HG03354 (cell line): ENCODE measurements around the gene ITPKB.

Experiments used
- ATAC-seq: cut with Tn5 transposase; IDR thresholded peaks from one replicate; pipeline ENCODE4 v1.9.1; 2021; ENCODE audit warnings: mild to moderate bottlenecking; ENCODE audit not compliant: unreplicated experiment, poor library complexity, severe bottlenecking

Gene ITPKB

GRCh38 chr1:226675715-226676357 is 63.2 kb downstream of the ITPKB start:
- no peak for ATAC-seq

GRCh38 chr1:226674892-226675714 is 64.0 kb downstream of the ITPKB start:
- peak; percentile 82 for ATAC-seq

DNA sequence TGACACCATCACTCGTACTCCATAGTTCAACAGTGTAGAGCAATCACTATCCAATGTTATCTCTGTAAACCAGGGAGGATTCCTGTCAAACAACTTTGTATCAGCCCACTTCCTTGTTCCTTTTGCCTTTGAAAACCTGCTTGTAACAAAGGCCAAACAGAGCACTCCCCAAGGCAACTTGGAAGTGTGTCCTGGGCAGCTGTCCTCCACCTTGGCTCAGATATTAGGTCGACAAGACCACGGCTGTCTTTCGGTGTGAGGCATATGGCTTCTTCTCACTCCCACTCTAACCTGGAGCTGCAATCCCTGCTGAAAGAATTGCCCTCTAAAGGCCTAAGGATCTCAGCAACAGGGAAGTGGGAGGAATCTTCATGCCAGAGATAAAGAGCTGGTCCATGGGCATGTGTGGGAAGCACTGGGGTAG is 66.7 kb downstream of the ITPKB start:
- ATAC-seq, result no peak

- no peak for ATAC-seq
Observed at GRCh38 chr1:226671277-226671676, 67.8 kb downstream of the ITPKB start.

GRCh38 chr1:226670073-226670472 is 69.0 kb downstream of the ITPKB start:
- no peak for ATAC-seq

DNA sequence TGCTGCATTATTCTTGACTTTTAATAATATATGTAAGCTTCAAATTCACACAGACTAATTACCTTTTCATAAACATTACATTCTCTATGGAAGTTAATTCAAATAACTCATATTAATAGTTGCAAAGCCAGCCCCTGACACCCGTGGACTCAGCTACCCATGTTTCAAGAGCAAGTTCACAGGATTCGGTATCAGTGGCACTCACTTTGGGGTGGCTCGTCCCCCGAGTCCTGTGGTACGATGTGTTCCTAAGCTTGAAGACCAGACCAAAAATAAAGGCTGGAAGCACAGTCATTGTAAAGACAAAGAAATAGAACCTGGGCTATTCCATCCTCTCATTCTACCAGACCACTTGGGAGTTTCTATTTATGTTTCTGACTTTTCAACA is 70.9 kb downstream of the ITPKB start:
- no peak for ATAC-seq

GRCh38 chr1:226666692-226667091 is 72.4 kb downstream of the ITPKB start:
- no peak for ATAC-seq

DNA sequence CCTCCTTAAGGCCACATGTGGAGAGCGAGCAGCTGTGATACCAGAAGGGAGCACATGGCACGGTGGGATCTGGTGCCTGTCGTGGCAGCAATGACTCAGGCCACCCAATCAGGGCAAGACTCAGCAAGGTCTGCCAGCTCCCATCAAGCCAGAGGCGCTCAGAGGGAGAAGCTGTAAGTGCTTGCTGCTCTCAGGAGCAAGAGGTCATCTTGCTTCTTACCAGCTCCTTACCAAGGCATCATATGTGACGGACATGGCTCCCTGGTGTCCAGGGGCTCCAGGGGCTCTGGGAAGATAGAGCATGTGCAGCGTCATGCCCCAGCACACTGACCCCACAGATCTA is 72.9 kb downstream of the ITPKB start:
- ATAC-seq, result no peak

GRCh38 chr1:226665505-226666163 is 73.4 kb downstream of the ITPKB start:
- no peak for ATAC-seq

- no peak for ATAC-seq
Observed at GRCh38 chr1:226664413-226665101, 74.5 kb downstream of the ITPKB start.

DNA sequence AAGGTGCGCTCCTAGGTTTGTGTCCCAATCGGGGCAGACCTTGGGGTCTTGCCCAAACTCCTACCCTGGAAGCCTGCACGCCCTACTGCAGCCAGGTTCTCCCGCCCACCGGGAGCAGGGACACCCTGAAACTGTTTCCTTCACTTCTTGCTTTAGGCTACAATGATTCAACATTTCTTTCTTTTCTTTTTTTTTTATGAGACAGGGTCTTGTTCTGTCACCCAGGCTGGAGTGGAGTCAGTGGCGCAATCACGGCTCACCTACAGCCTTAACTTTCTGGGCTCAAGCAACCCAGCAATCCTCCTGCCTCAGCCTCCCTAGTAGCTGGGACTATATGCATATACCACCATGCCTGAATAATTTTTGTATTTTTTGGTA is 75.8 kb downstream of the ITPKB start:
- ATAC-seq, result no peak

DNA sequence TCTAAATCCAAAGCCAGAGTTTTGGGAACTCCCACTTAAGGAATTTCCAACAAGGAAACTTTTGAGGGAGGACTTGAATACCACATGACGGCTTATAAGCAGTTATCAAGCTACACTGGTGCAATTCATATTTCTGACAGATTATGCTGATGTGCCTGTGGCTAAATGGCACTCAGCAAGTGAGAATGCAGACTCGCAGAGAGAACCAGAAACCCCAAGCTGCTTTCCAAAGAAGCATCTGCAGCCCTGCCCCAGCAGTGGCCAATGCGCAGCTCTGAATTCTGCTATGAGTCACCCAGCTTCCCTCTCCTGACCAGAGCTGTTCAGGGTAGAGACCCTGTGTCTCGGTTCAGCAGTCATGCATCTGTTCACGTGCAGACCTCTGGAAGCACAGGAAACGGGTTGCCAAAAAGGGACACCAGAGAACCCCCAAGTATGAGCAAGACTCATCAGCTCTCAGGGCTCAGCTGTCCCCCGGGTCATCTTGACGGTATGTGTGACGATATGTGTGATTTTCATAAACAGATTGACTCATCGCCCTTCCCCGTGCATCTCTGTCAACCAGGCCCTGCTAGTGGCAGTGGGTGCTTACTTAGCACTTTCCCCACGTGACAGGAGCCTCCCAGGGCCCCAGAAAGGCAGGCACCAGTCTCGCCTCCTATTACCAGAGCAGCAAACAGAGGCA is 76.3 kb downstream of the ITPKB start:
- peak; percentile 97 for ATAC-seq

DNA sequence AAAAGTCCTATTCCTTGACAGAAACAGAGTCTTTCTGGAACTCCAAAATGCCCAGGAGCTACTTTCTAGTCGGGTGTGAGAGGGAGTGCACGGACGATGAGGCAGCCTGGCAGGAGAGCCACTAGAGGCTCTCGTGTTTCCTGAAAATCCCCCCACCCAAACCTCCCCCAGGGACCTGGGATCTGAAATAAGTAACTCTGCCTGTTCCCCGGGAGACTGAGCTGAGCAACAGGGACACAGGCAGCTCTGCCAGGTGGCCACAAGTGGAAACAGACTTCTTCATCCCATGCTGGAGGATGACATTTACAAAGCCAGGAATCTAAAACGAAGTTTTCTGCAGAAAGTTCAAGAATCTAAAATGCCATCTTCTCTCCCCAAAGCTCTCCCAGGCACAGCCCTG is 77.1 kb downstream of the ITPKB start:
- no peak for ATAC-seq

GRCh38 chr1:226661271-226661670 is 77.8 kb downstream of the ITPKB start:
- ATAC-seq, result no peak

DNA sequence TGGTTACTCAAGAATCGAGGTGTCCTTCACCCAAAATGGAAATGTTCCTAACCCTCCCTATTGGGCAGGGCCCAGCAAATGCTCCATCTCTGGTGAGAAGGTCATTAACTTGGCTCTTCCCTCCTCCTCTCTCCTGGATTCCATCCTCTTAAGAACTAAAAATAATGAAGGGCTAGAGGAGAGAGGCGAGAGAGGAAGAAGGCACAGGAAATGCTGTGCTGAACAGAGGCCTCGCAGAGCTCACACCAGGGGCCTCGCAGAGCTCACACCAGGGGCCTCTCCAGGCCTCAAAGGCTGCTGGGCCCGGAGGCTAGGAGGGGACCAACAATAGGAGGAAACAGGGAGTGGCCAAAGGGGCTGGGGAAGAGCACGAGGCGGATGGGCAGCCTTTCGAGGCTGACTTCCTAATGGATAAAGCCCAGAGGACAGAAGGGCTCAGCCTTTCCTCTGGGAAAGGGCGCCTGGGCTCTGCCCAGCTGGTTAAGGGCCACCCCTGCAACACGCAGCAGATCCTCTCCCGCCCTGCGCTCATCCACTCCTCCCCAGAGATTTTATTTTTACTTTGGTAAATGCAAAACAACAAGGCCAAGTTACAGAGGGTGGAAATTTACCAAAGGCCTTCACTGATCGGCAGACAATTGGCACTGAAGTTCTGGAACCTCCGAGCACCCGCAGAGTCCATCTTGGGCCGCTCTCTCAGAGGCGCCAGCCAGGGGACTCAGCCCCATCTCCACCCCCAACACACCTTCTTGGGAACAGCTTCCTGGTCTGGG is 78.5 kb downstream of the ITPKB start:
- ATAC-seq, result no peak

DNA sequence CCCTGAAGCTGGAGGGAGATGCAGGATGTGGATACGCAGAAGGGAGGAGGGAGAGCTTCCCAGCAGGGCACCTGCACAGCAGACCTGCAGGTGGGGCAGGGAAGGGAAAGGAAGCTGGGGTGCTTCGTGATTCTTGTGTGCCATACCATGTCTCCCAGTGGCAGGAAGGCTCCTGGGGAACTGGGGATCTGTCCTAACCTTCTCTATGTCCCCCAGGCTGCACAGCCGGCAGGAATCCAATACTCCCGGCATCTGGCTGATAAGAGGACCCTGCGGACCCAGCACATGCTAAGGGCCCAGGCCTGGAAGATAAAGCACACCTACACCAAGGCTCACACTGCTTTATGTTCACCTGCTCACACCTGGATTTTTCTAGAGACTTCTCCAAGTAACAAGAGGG is 79.4 kb downstream of the ITPKB start:
- ATAC-seq, result no peak

- ATAC-seq, result no peak
Observed at GRCh38 chr1:226659136-226659535, 79.9 kb downstream of the ITPKB start.

DNA sequence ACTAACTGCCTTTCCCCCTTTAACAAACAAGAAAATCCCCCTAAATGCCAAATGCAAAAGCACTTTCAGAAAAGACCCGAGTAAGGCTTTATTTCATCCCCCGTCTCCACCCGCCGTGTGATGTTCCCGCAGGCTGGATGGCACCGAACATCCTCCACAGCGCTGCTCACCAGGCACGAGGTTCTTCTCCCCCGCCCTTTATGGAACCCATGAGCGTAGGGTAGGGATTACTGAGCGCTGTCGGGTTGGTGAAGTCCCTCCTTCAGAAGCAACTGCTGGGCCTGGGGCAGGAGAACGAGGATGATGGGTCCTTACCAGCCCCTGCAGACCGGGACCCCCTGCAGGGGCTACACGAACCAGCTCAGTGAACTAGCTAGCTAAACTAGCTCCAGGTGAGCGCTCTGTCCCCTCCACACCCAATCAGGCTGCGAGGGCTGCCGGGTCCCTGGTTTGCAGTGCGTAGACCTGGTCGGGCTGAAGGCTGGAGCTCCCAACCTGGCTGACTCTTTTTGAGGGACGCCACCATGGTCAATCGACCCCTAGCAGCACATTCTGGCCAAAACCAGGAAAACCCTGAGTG is 80.4 kb downstream of the ITPKB start:
- no peak for ATAC-seq
